CD4-positive, alpha-beta T cell (primary cell): ENCODE results near the gene CREG1. TPM values are rescaled to one million over a fixed set of nuclear protein-coding genes. Genes with fewer than 3 reads are reported as not detected.

Source experiments
- ATAC-seq: fragments of 200-7000 bp; cut with Tn5 transposase; one replicate; pipeline ENCODE4 v1.10.0; 2022; ENCODE audit warnings: mild to moderate bottlenecking; ENCODE audit not compliant: poor library complexity
- CTCF ChIA-PET: fragments of 350-600 bp; sonication (Branson Sonifier 250); formaldehyde crosslinking; loops from one replicate; lab custom pipeline; 2021; ENCODE audit warnings: antibody characterized with exemption, inconsistent platforms; lab: Charles Lee
- POLR2A ChIA-PET: fragments of 350-600 bp; sonication (Branson Sonifier 250); formaldehyde crosslinking; loops from one replicate; lab custom pipeline; 2021; ENCODE audit warnings: antibody characterized with exemption, inconsistent platforms; lab: Charles Lee
- DNase-seq, 14 experiments: peaks; one replicate each; pipeline ENCODE4 v3.0.0-alpha.2; 2013 to 2020; ENCODE audit warnings: mixed read lengths in 2 of 14
- H3K27ac ChIP-seq, 2 donors: one replicate each; pipeline versions ENCODE4 v1.5.1 to v1.7.0; 2013; ENCODE audit warnings: low read length in 2 of 2, low read depth in 1 of 2, mild to moderate bottlenecking in 1 of 2
- H3K27me3 ChIP-seq, 2 experiments: 1 replicate in 1 of 2; 2 replicates in 1 of 2; pipeline versions ENCODE4 v1.6.1 to v1.7.0; 2013; ENCODE audit warnings: low read length in 2 of 2, control low read depth in 1 of 2, mild to moderate bottlenecking in 1 of 2, moderate library complexity in 1 of 2; ENCODE audit not compliant: insufficient read depth in 2 of 2, control insufficient read depth in 1 of 2
- H3K36me3 ChIP-seq: one replicate; pipeline ENCODE4 v1.6.1; 2013; ENCODE audit warnings: low read length, control low read depth; ENCODE audit not compliant: insufficient read depth
- H3K4me1 ChIP-seq: one replicate; pipeline ENCODE4 v1.6.1; 2013; ENCODE audit warnings: low read length, control low read depth; ENCODE audit not compliant: insufficient read depth
- H3K4me3 ChIP-seq: one replicate; pipeline ENCODE4 v1.5.1; 2013; ENCODE audit warnings: mild to moderate bottlenecking, low read length, moderate library complexity
- H3K9me3 ChIP-seq, 2 experiments: 1 replicate in 1 of 2; 2 replicates in 1 of 2; pipeline versions ENCODE4 v1.6.1 to v1.7.0; 2013; ENCODE audit warnings: low read length in 2 of 2, mild to moderate bottlenecking in 2 of 2, control low read depth in 1 of 2, moderate library complexity in 1 of 2; ENCODE audit not compliant: control insufficient read depth in 1 of 2, insufficient read depth in 1 of 2
- H3K27ac Mint-ChIP-seq: one replicate; pipeline ENCODE4 v1.8.0; 2020; ENCODE audit warnings: mixed read lengths
- H3K27me3 Mint-ChIP-seq: one replicate; pipeline ENCODE4 v1.8.0; 2021; ENCODE audit warnings: mixed read lengths
- H3K36me3 Mint-ChIP-seq: one replicate; pipeline ENCODE4 v1.8.0; 2021; ENCODE audit warnings: low read depth, mixed read lengths
- H3K4me1 Mint-ChIP-seq: one replicate; pipeline ENCODE4 v1.8.0; 2021; ENCODE audit warnings: low read depth, mixed read lengths
- H3K4me3 Mint-ChIP-seq: one replicate; pipeline ENCODE4 v1.8.0; 2020; ENCODE audit warnings: mild to moderate bottlenecking, mixed read lengths
- H3K9me3 Mint-ChIP-seq: one replicate; pipeline ENCODE4 v1.8.0; 2020; ENCODE audit warnings: mixed read lengths
- CTCF ChIP-seq: fragments of 200-600 bp; IDR thresholded peaks from one replicate; pipeline ENCODE4 v1.8.0; 2022; ENCODE audit warnings: antibody characterized with exemption, mild to moderate bottlenecking
- intact Hi-C, 2 experiments: fragments of 100-400 bp; cut with DNase I in 1 of 2; cut with micrococcal nuclease in 1 of 2; formaldehyde crosslinking; loops; one replicate each; pipeline versions ENCODE4 v1.15.1 to v1.9.0; 2023 to 2025; cut with DNase I, micrococcal nuclease
- total RNA-seq, 174 experiments: library from RNA in 2 of 174; stranded (reverse) in 2 of 174; gene quantifications; one replicate each; pipeline ENCODE4 v1.2.3 and lab custom pipeline; 2021 to 2026

The CREG1 gene
- total RNA-seq, 2 experiments from 2014 or later = 10.7 to 11.2 TPM

GRCh38 chr1:167524651-167525050, 28.9 kb downstream of the CREG1 start:
- no peak overlapping the region for H3K4me3 Mint-ChIP-seq
- ATAC-seq = no peak
- Histone ChIP-seq H3K4me1 (peaks cover 2% of the 10 kb centered on the region), H3K4me3 (no peak overlapping the region), H3K27ac (no peak overlapping the region), H3K9me3 (no peaks in the 10 kb centered on the region), H3K27me3 (no peaks in the 10 kb centered on the region), H3K36me3 (no peaks in the 10 kb centered on the region)
- H3K27ac Mint-ChIP-seq = no peak overlapping the region
- peaks cover 13% of the 10 kb centered on the region for H3K4me1 Mint-ChIP-seq
- no peaks in the 10 kb centered on the region for H3K9me3 Mint-ChIP-seq
- ChIA-PET CTCF (interaction anchor here (1.0 kb wide), 2 partner anchors 10 to 16 kb away, joined by 3 read pairs; no protein-coding TSS in a partner anchor), POLR2A (interaction anchor here (1.0 kb wide), 1 partner anchor 77 kb away, joined by 5 read pairs; no protein-coding TSS in a partner anchor)
- DNase-seq = no peak
- no peaks in the 10 kb centered on the region for H3K36me3 Mint-ChIP-seq
- intact Hi-C loops = no loop called here
- TF ChIP-seq CTCF = no peak
- H3K27me3 Mint-ChIP-seq = no peaks in the 10 kb centered on the region

- Mint-ChIP-seq H3K4me1 (peaks cover 33% of the 10 kb centered on the region), H3K36me3 (peaks cover 16% of the 10 kb centered on the region), H3K9me3 (no peaks in the 10 kb centered on the region), H3K27ac (no peak overlapping the region), H3K27me3 (no peaks in the 10 kb centered on the region), H3K4me3 (no peak overlapping the region)
- H3K27ac ChIP-seq = no peak overlapping the region
- POLR2A ChIA-PET = no interaction called here
- no peak for TF ChIP-seq CTCF
- no peaks in the 10 kb centered on the region for H3K9me3 ChIP-seq
- CTCF ChIA-PET = no interaction called here
- no peaks in the 10 kb centered on the region for H3K36me3 ChIP-seq
- ATAC-seq (no peak), DNase-seq (no peak)
- H3K27me3 ChIP-seq = no peaks in the 10 kb centered on the region
- intact Hi-C loops = no loop called here
- H3K4me1 ChIP-seq = peaks cover 9% of the 10 kb centered on the region
- H3K4me3 ChIP-seq = no peak overlapping the region
Observed at GRCh38 chr1:167522246-167522645, 31.3 kb downstream of the CREG1 start.

- ChIA-PET CTCF (interaction anchor here (0.9 to 1.0 kb wide), 2 partner anchors 10 to 19 kb away, joined by 3 read pairs; no protein-coding TSS in a partner anchor), POLR2A (interaction anchor here (6.8 to 8.0 kb wide), 4 partner anchors 36 to 80 kb away, joined by 91 to 203 read pairs (median 164); no protein-coding TSS in a partner anchor)
- Mint-ChIP-seq H3K36me3 (peaks cover 31% of the 10 kb centered on the region), H3K4me1 (peaks cover 47% of the 10 kb centered on the region), H3K9me3 (no peaks in the 10 kb centered on the region), H3K4me3 (no peak overlapping the region), H3K27me3 (no peaks in the 10 kb centered on the region), H3K27ac (no peak overlapping the region)
- Histone ChIP-seq H3K27ac (no peak overlapping the region), H3K4me1 (peaks cover 14% of the 10 kb centered on the region), H3K36me3 (peaks cover 5% of the 10 kb centered on the region), H3K4me3 (no peak overlapping the region), H3K27me3 (no peaks in the 10 kb centered on the region), H3K9me3 (no peaks in the 10 kb centered on the region)
- ATAC-seq (no peak), DNase-seq (peak in 3 of 14 experiments; percentile 37 to 46 (median 46))
- TF ChIP-seq CTCF = no peak
- intact Hi-C loops = no loop called here
Observed at GRCh38 chr1:167520711-167521206, 32.8 kb downstream of the CREG1 start.
